ENCODE measurements around the gene ATP5F1D.
"Not testable (repeated sequence)": the region's sequence is repeated elsewhere in the genome, so short reads cannot be mapped to it uniquely, and the experiment has no call there.

Gene ATP5F1D

GRCh38 chr19:1241417-1242095, at the start of gene ATP5F1D:
ATP5F1D (plus strand) TSS chr19:1241751; CDS start chr19:1241851, 100 bp downstream.
- DNase-seq: peak; percentile 89

DNA sequence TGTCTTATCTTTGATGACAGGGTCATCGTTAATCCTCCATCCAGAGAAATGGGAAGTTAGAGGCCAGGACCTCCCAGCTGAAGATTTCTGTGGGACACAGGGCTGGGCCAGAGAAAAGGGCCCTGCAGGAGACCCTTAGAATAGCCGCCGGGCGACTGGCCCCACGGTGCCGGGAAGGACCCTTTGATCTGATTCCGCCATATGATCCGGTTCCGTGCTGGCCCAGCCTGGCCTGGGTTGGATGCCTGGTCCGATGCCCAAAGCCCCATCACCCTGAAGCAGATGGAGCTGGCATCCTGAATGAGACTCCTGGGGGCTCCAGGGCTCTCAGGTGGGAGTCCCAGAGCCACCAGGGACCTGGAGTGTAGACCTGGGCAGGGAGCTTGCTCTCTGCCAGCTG, 42.0 kb upstream of the ATP5F1D start:
- DNase-seq: no peak

- DNase-seq: not testable (repeated sequence)
Measured at GRCh38 chr19:1200614-1201013, 40.9 kb upstream of the ATP5F1D start.

DNA sequence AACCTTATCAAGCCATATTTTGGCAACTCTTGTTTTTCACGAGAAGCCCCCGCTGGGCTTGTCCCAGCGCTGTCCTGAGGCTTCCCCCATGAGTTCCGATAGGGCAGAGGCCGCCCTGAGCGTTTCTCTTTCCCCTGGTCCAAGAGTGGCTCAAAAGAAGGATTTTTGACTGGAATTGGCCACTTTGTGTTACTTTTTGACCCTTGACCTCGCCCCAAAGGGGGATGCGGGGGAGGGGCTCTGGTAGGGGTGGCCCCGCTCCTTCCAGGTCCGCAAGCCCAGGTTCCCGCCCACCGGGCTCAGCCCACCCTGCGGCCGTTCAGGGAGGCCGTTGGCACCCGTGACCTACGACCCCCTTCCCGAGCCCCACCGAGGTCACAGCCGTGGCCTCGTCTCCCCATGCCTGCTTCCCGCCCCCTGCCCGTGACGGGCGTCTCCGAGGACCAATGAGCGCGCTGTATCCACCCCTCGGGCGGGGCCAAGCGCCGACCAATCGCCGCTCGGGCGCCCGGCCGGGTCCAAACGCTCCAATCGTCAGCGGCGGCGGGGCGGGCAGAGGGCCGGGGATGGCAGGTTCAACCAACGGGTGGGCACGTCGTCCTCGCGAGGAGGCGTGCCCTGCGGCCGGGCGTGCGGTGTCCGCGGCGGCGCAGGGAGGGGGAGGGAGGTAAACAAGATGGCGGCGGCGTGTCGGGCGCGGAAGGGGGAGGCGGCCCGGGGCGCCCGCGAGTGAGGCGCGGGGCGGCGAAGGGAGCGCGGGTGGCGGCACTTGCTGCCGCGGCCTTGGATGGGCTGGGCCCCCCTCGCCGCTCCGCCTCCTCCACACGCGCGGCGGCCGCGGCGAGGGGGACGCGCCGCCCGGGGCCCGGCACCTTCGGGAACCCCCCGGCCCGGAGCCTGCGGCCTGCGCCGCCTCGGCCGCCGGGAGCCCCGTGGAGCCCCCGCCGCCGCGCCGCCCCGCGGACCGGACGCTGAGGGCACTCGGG, 36.1 kb upstream of the ATP5F1D start, which contains the start of gene STK11:
Gene STK11 (plus strand): TSS at position 665 of the 986 bp plus-strand sequence. CDS start 1,136 bp downstream, outside the sequence.
- peak; percentile 99 for DNase-seq

- no peak for DNase-seq
Measured at GRCh38 chr19:1206150-1206863, 35.2 kb upstream of the ATP5F1D start.

DNA sequence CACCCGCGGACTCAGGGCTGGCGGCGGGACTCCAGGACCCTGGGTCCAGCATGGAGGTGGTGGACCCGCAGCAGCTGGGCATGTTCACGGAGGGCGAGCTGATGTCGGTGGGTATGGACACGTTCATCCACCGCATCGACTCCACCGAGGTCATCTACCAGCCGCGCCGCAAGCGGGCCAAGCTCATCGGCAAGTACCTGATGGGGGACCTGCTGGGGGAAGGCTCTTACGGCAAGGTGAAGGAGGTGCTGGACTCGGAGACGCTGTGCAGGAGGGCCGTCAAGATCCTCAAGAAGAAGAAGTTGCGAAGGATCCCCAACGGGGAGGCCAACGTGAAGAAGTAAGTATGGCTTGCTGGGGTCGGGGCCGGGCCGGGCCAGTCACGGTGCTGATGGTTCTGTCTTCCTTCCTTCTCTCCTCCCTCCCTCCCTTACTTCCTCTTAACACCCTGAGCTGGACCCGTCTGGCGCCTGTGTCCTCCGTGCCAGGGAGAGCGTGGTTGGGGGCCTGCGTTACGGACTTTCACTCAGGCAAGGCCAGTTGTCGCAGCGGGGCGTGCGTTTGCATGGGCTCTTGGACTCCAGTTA, 34.6 kb upstream of the ATP5F1D start:
- DNase-seq: peak; percentile 29

- DNase-seq: not testable (repeated sequence)
Measured at GRCh38 chr19:1208830-1209229, 32.7 kb upstream of the ATP5F1D start.

GRCh38 chr19:1210227-1210538, 31.4 kb upstream of the ATP5F1D start:
- no peak for DNase-seq

- no peak for DNase-seq
Measured at GRCh38 chr19:1211494-1212234, 29.9 kb upstream of the ATP5F1D start.

DNA sequence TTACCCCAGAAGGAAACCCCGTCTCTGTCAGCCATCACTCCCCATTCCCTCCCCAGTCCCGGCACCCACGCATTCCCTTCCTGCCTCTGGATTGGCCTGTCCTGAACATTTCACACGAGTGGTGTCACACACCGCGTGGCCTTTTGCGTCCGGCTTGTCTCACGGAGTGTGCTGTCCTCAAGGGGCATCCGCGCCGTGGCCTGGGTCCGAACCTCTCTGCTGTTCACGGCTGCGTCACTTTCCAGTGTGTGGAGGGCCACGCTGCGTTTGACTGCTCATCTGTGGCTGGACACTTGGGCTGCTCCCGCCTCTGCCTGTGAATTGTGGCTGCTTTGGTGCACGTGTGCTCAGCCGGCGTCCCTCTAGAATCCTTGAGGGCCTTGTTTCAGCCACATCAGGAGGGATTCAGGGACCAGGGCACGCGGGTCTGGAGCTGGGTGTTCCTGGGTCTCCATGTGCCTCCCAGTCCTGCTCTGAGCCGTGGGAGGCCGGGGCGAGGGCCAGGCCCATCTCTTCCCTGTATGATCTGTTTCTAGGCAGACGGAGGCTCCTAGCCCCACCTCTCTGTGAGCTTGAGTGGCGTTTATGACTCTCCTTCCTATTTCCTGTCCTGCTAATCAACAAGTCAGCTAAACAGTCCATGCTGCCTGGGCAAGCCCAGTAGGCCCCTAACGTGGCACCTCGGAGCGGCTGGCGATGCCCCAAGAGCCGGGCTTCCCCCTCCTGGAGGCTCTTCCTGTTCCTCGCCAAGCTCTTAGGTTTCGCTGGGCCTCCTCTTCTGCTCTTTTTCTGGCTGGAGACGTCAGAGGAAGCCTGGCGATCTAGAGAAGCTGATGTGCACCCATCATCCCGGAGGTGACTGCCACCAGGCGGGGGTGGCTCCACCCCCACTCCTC, 27.9 kb upstream of the ATP5F1D start:
- DNase-seq: peak; percentile 51

DNA sequence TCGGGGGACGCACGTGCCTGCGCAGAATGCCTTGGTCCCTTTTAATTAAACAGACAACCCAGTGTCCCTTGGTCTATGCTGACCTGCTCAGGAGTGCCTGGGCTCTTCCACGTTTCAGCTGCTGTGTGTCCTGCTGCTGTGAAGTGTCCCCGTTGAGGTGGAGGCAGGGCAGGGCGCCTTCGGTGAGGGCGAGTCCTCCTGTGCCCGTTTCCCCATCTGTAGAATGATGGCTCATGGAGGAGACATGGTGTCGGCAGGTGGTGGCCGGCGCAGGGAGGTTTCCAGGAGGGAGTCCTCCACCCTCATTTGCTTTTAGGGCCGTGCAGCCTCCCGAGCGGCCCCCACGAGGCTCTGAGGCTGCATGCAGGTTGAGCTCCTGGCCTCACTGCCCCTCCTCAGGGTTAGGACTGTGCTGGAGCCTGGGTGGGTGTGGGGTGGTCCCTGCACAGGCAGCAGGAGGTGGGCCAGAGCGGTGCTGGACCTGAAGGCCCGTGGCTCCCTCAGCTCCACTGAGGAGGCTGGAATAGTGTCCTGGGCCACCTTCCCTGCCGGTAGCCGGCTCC, 27.2 kb upstream of the ATP5F1D start:
- no peak for DNase-seq

GRCh38 chr19:1214862-1215731, 26.5 kb upstream of the ATP5F1D start:
- no peak for DNase-seq

GRCh38 chr19:1216756-1217155, 24.8 kb upstream of the ATP5F1D start:
- DNase-seq: no peak

- DNase-seq: no peak
Measured at GRCh38 chr19:1217366-1217765, 24.2 kb upstream of the ATP5F1D start.

GRCh38 chr19:1218751-1219567, 22.6 kb upstream of the ATP5F1D start:
- DNase-seq: no peak

DNA sequence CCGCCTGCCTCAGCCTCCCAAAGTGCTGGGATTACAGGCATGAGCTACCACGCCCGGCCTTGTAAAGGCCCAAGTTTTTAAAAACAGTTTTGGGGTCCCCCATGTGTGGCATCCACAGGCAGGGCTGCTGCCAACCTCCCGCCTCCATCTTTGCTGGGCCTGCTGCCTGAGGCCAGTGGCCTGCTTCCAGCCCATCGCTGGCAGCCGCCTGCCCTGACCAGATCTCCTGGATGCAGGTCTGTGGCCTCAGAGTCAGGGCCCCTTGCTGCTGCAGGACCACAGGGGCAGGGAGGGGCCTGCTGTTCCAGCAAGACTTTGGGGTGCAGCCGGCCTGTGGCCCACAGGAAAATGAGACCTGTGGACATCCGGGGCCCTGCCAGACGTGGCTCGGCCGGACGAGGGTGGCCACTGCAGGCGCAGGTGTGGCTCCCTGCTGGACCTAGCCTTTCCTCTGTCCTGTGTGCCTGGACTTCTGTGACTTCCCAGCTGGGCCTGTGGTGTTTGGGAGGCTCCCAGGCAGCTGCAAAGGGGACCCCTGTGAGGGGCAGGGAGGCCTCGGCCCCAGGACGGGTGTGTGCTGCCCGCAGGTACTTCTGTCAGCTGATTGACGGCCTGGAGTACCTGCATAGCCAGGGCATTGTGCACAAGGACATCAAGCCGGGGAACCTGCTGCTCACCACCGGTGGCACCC, 21.6 kb upstream of the ATP5F1D start:
- DNase-seq: no peak

DNA sequence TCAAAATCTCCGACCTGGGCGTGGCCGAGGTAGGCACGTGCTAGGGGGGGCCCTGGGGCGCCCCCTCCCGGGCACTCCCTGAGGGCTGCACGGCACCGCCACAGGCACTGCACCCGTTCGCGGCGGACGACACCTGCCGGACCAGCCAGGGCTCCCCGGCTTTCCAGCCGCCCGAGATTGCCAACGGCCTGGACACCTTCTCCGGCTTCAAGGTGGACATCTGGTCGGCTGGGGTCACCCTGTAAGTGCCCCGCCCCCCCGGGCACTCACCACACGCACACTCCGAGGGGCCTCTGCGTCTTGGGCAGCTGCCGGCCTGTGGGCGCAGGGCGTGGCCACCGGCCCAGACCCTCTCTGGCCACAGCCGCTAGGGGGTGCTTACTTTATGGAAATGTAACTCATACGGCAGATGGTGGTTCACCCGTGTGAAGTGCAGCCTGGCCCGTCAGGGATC, 21.0 kb upstream of the ATP5F1D start:
- no peak for DNase-seq
